SK-N-SH treated with all-trans-retinoic acid at 6 μM for 48 hours (cell line): ENCODE measurements around the gene DOCK11.
"Not testable (repeated sequence)": the region's sequence is repeated elsewhere in the genome, so short reads cannot be mapped to it uniquely, and the experiment has no call there.

Source experiments
- ATAC-seq: fragments of 200-7000 bp; cut with Tn5 transposase; 3 replicates; pipeline ENCODE4 v1.9.1; 2020; ENCODE audit warnings: mild to moderate bottlenecking, moderate library complexity
- ARNTL ChIP-seq: fragments of 450-650 bp; formaldehyde crosslinking; IDR thresholded peaks from 2 replicates; pipeline ENCODE4 v1.5.0; 2020; ENCODE audit warnings: low read depth, mild to moderate bottlenecking, moderate library complexity, borderline replicate concordance
- BACH2 ChIP-seq: fragments of 250-450 bp; sonication (Bioruptor Pico); IDR thresholded peaks from 2 replicates; pipeline ENCODE4 v1.9.0; 2021; ENCODE audit warnings: mild to moderate bottlenecking, borderline replicate concordance
- CSDC2 ChIP-seq: fragments of 250-450 bp; sonication (Bioruptor Pico); IDR thresholded peaks from 2 replicates; pipeline ENCODE4 v1.5.0; 2020; ENCODE audit warnings: mild to moderate bottlenecking, moderate library complexity
- ESRRG ChIP-seq: fragments of 250-450 bp; sonication (Bioruptor Pico); IDR thresholded peaks from 2 replicates; pipeline ENCODE4 v1.6.1; 2021; ENCODE audit warnings: mild to moderate bottlenecking
- GLIS3 ChIP-seq: fragments of 250-450 bp; sonication (Bioruptor Pico); IDR thresholded peaks from 2 replicates; pipeline ENCODE4 v1.5.0; 2020; ENCODE audit warnings: mild to moderate bottlenecking, moderate library complexity
- ISL1 ChIP-seq: fragments of 250-450 bp; sonication (Bioruptor Pico); IDR thresholded peaks from 2 replicates; pipeline ENCODE4 v2.1.2; 2022; ENCODE audit warnings: mild to moderate bottlenecking, moderate library complexity
- PPARA ChIP-seq: fragments of 250-450 bp; sonication (Bioruptor Pico); IDR thresholded peaks from 2 replicates; pipeline ENCODE4 v1.5.0; 2020; ENCODE audit warnings: mild to moderate bottlenecking, borderline replicate concordance
- RARB ChIP-seq: fragments of 250-450 bp; sonication (Bioruptor Pico); IDR thresholded peaks from 2 replicates; pipeline ENCODE4 v1.8.0; 2021; ENCODE audit warnings: mild to moderate bottlenecking, moderate library complexity
- SNAI2 ChIP-seq: fragments of 250-450 bp; sonication (Bioruptor Pico); IDR thresholded peaks from 2 replicates; pipeline ENCODE4 v1.5.0; 2020; ENCODE audit warnings: mild to moderate bottlenecking, moderate library complexity
- TCF4 ChIP-seq: fragments of 250-450 bp; sonication (Bioruptor Pico); IDR thresholded peaks from 2 replicates; pipeline ENCODE4 v1.8.0; 2021; ENCODE audit warnings: mild to moderate bottlenecking, moderate library complexity, borderline replicate concordance
- TOX ChIP-seq: fragments of 250-450 bp; sonication (Bioruptor Pico); IDR thresholded peaks from 2 replicates; pipeline ENCODE4 v1.8.0; 2021; ENCODE audit warnings: mild to moderate bottlenecking, moderate library complexity, borderline replicate concordance
- ZC3H10 ChIP-seq: fragments of 250-450 bp; sonication (Bioruptor Pico); IDR thresholded peaks from 2 replicates; pipeline ENCODE4 v1.5.1; 2021; ENCODE audit warnings: mild to moderate bottlenecking, moderate library complexity
- ZFP3 ChIP-seq: fragments of 250-450 bp; sonication (Bioruptor Pico); IDR thresholded peaks from 2 replicates; pipeline ENCODE4 v1.5.0; 2020; ENCODE audit warnings: mild to moderate bottlenecking, moderate library complexity
- ZFP30 ChIP-seq: fragments of 450-650 bp; formaldehyde crosslinking; IDR thresholded peaks from 2 replicates; pipeline ENCODE4 v1.5.0; 2022; ENCODE audit warnings: mild to moderate bottlenecking, moderate library complexity
- ZNF565 ChIP-seq: fragments of 450-650 bp; formaldehyde crosslinking; conservative IDR thresholded peaks from 2 replicates; pipeline ENCODE4 v1.5.0; 2020; ENCODE audit warnings: low read depth, mild to moderate bottlenecking, moderate library complexity
- ZNF70 ChIP-seq: fragments of 450-650 bp; formaldehyde crosslinking; IDR thresholded peaks from 2 replicates; pipeline ENCODE4 v1.5.0; 2020; ENCODE audit warnings: mild to moderate bottlenecking, moderate library complexity
- TF ChIP-seq, protein P1 (sequence below): fragments of 250-450 bp; sonication (Bioruptor Pico); IDR thresholded peaks from 2 replicates; pipeline ENCODE4 v1.8.0; 2021; ENCODE audit warnings: low read depth, mild to moderate bottlenecking, moderate library complexity, borderline replicate concordance
- TF ChIP-seq, protein P2 (sequence below): fragments of 250-450 bp; sonication (Bioruptor Pico); IDR thresholded peaks from 2 replicates; pipeline ENCODE4 v1.5.1; 2021; ENCODE audit warnings: mild to moderate bottlenecking, moderate library complexity
- TF ChIP-seq, protein P3 (sequence below): fragments of 250-450 bp; sonication (Bioruptor Pico); IDR thresholded peaks from 2 replicates; pipeline ENCODE4 v1.8.0; 2020; ENCODE audit warnings: mild to moderate bottlenecking, moderate library complexity, borderline replicate concordance
- TF ChIP-seq, protein P4 (sequence below): fragments of 250-450 bp; sonication (Bioruptor Pico); IDR thresholded peaks from 2 replicates; pipeline ENCODE4 v1.5.0; 2020; ENCODE audit warnings: mild to moderate bottlenecking, moderate library complexity
- TF ChIP-seq, protein P5 (sequence below): fragments of 250-450 bp; sonication (Bioruptor Pico); IDR thresholded peaks from 2 replicates; pipeline ENCODE4 v1.5.1; 2020; ENCODE audit warnings: low read depth, mild to moderate bottlenecking, moderate library complexity

The DOCK11 gene

DNA sequence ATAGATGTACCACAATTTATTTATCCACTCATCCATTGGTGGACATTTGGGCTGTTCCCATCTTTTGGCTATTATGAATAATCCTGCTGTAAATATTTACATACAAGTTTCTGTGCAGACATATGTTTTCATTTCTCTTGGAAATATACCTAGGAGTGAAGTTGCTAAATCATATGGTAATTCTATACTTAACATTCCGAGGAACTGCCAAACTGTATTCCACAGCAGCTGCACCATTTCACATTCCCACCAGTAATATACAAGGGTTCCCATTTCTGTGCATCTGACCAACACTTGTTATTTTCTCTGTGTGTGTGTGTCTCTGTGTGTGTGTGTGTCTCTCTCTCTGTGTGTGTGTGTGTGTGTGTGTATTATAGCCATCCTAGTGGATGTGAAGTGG lies 15.4 kb upstream of the DOCK11 start (continued):
- no peak for TF ChIP-seq BACH2
- no peak for TF ChIP-seq GLIS3 (CRISPR knock-in tag)
- TF ChIP-seq, protein P1, sequence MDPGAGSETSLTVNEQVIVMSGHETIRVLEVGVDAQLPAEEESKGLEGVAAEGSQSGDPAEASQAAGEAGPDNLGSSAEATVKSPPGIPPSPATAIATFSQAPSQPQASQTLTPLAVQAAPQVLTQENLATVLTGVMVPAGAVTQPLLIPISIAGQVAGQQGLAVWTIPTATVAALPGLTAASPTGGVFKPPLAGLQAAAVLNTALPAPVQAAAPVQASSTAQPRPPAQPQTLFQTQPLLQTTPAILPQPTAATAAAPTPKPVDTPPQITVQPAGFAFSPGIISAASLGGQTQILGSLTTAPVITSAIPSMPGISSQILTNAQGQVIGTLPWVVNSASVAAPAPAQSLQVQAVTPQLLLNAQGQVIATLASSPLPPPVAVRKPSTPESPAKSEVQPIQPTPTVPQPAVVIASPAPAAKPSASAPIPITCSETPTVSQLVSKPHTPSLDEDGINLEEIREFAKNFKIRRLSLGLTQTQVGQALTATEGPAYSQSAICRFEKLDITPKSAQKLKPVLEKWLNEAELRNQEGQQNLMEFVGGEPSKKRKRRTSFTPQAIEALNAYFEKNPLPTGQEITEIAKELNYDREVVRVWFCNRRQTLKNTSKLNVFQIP (CRISPR knock-in tag) = no peak
- TF ChIP-seq ZNF70 (CRISPR knock-in tag) = no peak
- TF ChIP-seq, all 23 proteins: peak for 0

DNA sequence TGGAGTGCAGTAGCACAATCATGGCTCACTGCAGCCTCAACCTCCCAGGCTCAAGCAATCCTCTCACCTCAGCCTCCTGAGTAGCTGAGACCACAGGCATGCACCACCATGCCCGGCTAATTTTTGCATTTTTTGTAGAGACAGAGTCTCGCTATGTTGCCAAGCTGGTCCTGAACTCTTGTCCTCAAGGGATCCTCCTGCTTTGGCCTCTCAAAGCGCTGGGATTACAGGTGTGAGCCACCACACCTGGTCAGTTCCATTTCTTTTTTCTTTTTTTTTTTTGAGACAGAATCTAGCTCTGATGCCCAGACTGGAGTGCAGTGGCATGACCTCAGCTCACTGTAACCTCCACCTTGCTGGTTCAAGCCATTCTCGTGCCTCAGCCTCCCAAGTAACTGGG lies 13.2 kb upstream of the DOCK11 start:
- ATAC-seq = not testable (repeated sequence)

DNA sequence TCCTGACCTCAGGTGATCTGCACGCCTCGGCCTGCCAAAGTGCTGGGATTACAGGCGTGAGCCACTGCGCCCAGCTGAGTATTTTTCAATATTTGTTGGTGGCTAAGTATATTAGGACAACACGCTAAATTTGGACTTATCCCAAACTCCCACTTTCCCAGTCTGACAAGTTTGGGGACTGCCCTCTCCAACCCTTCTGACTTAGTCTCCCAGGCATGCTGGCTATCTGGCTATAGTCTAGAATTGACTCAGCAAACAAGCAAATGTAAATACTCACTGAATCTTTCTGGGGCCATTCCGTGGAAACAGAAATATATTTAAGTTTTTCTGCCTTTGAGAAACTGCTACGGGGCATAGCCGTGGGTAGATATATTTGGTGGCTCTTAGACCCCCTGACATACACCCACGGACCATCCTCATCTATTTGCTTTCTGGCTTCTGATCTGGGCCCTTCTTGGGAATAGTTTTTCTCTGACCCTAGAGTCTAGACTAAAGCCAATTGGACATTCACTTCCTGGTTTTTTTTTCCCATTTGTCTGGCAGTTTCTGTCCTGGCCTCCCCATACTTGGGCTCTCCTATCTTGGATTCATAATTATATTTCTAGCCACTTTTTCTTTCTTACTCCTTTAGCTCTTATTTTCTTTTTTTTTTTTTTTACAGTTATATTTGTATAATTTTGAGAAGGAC lies 11.3 kb upstream of the DOCK11 start:
- TF ChIP-seq TOX (CRISPR knock-in tag) = no peak
- no peak for TF ChIP-seq GLIS3 (CRISPR knock-in tag)
- no peak for TF ChIP-seq ZNF70 (CRISPR knock-in tag)
- no peak for TF ChIP-seq CSDC2 (CRISPR knock-in tag)
- no peak for TF ChIP-seq ZNF565 (CRISPR knock-in tag)
- no peak for TF ChIP-seq SNAI2
- TF ChIP-seq ESRRG = no peak
- TF ChIP-seq, protein P2, sequence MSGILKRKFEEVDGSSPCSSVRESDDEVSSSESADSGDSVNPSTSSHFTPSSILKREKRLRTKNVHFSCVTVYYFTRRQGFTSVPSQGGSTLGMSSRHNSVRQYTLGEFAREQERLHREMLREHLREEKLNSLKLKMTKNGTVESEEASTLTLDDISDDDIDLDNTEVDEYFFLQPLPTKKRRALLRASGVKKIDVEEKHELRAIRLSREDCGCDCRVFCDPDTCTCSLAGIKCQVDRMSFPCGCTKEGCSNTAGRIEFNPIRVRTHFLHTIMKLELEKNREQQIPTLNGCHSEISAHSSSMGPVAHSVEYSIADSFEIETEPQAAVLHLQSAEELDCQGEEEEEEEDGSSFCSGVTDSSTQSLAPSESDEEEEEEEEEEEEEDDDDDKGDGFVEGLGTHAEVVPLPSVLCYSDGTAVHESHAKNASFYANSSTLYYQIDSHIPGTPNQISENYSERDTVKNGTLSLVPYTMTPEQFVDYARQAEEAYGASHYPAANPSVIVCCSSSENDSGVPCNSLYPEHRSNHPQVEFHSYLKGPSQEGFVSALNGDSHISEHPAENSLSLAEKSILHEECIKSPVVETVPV (CRISPR knock-in tag) = no peak
- no peak for TF ChIP-seq ZFP3 (CRISPR knock-in tag)
- TF ChIP-seq ZFP30 (CRISPR knock-in tag) = no peak
- TF ChIP-seq, protein P3, sequence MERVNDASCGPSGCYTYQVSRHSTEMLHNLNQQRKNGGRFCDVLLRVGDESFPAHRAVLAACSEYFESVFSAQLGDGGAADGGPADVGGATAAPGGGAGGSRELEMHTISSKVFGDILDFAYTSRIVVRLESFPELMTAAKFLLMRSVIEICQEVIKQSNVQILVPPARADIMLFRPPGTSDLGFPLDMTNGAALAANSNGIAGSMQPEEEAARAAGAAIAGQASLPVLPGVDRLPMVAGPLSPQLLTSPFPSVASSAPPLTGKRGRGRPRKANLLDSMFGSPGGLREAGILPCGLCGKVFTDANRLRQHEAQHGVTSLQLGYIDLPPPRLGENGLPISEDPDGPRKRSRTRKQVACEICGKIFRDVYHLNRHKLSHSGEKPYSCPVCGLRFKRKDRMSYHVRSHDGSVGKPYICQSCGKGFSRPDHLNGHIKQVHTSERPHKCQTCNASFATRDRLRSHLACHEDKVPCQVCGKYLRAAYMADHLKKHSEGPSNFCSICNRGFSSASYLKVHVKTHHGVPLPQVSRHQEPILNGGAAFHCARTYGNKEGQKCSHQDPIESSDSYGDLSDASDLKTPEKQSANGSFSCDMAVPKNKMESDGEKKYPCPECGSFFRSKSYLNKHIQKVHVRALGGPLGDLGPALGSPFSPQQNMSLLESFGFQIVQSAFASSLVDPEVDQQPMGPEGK (CRISPR knock-in tag) = no peak
- no peak for TF ChIP-seq BACH2
- TF ChIP-seq TCF4 (CRISPR knock-in tag) = no peak
- no peak for TF ChIP-seq ARNTL
- no peak for TF ChIP-seq ISL1 (CRISPR knock-in tag)
- no peak for TF ChIP-seq RARB
- TF ChIP-seq, protein P4, sequence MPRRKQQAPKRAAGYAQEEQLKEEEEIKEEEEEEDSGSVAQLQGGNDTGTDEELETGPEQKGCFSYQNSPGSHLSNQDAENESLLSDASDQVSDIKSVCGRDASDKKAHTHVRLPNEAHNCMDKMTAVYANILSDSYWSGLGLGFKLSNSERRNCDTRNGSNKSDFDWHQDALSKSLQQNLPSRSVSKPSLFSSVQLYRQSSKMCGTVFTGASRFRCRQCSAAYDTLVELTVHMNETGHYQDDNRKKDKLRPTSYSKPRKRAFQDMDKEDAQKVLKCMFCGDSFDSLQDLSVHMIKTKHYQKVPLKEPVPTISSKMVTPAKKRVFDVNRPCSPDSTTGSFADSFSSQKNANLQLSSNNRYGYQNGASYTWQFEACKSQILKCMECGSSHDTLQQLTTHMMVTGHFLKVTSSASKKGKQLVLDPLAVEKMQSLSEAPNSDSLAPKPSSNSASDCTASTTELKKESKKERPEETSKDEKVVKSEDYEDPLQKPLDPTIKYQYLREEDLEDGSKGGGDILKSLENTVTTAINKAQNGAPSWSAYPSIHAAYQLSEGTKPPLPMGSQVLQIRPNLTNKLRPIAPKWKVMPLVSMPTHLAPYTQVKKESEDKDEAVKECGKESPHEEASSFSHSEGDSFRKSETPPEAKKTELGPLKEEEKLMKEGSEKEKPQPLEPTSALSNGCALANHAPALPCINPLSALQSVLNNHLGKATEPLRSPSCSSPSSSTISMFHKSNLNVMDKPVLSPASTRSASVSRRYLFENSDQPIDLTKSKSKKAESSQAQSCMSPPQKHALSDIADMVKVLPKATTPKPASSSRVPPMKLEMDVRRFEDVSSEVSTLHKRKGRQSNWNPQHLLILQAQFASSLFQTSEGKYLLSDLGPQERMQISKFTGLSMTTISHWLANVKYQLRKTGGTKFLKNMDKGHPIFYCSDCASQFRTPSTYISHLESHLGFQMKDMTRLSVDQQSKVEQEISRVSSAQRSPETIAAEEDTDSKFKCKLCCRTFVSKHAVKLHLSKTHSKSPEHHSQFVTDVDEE = no peak
- TF ChIP-seq PPARA (CRISPR knock-in tag) = no peak
- TF ChIP-seq ZC3H10 = no peak
- TF ChIP-seq, protein P5, sequence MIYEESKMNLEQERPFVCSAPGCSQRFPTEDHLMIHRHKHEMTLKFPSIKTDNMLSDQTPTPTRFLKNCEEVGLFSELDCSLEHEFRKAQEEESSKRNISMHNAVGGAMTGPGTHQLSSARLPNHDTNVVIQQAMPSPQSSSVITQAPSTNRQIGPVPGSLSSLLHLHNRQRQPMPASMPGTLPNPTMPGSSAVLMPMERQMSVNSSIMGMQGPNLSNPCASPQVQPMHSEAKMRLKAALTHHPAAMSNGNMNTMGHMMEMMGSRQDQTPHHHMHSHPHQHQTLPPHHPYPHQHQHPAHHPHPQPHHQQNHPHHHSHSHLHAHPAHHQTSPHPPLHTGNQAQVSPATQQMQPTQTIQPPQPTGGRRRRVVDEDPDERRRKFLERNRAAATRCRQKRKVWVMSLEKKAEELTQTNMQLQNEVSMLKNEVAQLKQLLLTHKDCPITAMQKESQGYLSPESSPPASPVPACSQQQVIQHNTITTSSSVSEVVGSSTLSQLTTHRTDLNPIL = no peak
- TF ChIP-seq, all 23 proteins: peak for 0
- ATAC-seq = no peak

DNA sequence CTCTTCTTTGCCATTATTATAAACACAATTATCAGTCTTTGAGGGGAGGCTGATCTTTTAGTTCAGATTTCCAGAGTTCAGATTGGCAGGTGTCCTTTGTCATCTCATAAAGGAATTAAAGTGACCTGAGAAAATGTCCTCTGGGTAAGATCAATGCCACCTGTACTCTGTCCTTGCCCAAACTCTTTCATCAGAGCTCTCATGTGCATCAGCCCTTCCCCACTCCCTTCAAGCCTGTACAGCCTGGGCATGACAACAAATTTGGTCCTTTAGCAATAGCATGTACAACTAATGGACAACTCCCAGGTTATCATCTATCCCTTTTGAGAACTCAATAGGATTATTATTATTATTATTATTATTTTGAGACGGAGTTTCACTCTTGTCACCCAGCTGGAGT lies 8.9 kb upstream of the DOCK11 start:
- ATAC-seq = not testable (repeated sequence)
